Breast epithelium (tissue), 3 donors: ENCODE results near the gene PRDM15.

Source experiments
- POLR2A ChIP-seq: fragments of 450-650 bp; IDR thresholded peaks from one replicate; pipeline ENCODE4 v1.6.1; 2016; ENCODE audit warnings: antibody characterized with exemption, mild to moderate bottlenecking, moderate library complexity
- POLR2AphosphoS5 ChIP-seq, 3 donors: sonication (generic); formaldehyde crosslinking; IDR thresholded peaks; one replicate each; pipeline ENCODE4 v1.6.1; 2017; ENCODE audit warnings: antibody characterized with exemption in 3 of 3
- TF ChIP-seq, protein P1 (sequence below), 3 donors: fragments of 450-650 bp; IDR thresholded peaks; one replicate each; pipeline ENCODE4 v1.5.1; 2016 to 2017; ENCODE audit warnings: antibody characterized with exemption in 3 of 3, mild to moderate bottlenecking in 3 of 3, moderate library complexity in 3 of 3

DNA sequence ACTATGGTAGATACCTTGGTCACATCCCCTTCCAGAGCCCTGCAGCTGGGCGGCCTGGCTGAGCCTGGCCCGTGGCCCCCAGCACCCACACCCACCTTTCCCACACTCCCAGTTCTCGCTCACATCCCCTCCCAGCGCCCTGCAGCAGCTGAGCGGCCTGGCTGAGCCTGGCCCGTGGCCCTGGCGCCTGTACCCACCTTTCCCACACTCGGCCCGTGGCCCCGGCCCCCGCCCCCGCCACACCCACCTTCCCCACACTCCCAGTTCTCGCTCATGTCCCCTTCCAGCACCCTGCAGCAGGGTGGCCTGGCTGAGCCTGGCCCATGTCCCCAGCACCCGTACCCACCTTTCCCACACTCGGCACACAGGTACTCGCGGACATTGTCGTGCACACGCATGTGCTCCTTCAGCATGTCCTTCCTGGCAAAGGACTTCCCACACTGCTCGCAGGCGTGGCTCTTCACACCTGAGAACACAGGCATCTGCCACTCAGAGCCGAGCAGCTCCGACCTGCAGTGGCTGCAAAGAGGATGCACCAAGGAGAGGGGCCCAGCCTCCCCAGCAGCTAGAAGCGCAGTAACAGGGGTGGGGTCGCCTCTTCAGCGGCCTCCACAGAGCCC lies 59.8 kb downstream of the PRDM15 start:
- TF ChIP-seq POLR2AphosphoS5 (IDR thresholded peaks at IDR 0.05): no peak
- TF ChIP-seq, protein P1, sequence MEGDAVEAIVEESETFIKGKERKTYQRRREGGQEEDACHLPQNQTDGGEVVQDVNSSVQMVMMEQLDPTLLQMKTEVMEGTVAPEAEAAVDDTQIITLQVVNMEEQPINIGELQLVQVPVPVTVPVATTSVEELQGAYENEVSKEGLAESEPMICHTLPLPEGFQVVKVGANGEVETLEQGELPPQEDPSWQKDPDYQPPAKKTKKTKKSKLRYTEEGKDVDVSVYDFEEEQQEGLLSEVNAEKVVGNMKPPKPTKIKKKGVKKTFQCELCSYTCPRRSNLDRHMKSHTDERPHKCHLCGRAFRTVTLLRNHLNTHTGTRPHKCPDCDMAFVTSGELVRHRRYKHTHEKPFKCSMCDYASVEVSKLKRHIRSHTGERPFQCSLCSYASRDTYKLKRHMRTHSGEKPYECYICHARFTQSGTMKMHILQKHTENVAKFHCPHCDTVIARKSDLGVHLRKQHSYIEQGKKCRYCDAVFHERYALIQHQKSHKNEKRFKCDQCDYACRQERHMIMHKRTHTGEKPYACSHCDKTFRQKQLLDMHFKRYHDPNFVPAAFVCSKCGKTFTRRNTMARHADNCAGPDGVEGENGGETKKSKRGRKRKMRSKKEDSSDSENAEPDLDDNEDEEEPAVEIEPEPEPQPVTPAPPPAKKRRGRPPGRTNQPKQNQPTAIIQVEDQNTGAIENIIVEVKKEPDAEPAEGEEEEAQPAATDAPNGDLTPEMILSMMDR (IDR thresholded peaks at IDR 0.05): no peak
- no peak for TF ChIP-seq POLR2A
